Progenitor cell of endocrine pancreas (in vitro differentiated cells): ENCODE results near the gene RAB3A. TPM values are rescaled to one million over a fixed set of nuclear protein-coding genes. Genes with fewer than 3 reads are reported as not detected.

Experiments
- DNase-seq: peaks from one replicate; pipeline ENCODE4 v3.0.0; 2021; ENCODE audit warnings: low spot score; ENCODE audit not compliant: unreplicated experiment
- H3K27ac Mint-ChIP-seq: 2 replicates; pipeline ENCODE4 v1.8.0; 2021; ENCODE audit warnings: mild to moderate bottlenecking, moderate library complexity, mixed read lengths
- H3K27me3 Mint-ChIP-seq: 2 replicates; pipeline ENCODE4 v1.8.0; 2021; ENCODE audit warnings: mixed read lengths
- H3K36me3 Mint-ChIP-seq: 2 replicates; pipeline ENCODE4 v1.8.0; 2022; ENCODE audit warnings: mixed read lengths; ENCODE audit not compliant: insufficient read depth
- H3K4me1 Mint-ChIP-seq: 2 replicates; pipeline ENCODE4 v1.8.0; 2021; ENCODE audit warnings: low read depth, mixed read lengths
- H3K4me3 Mint-ChIP-seq: 2 replicates; pipeline ENCODE4 v1.8.0; 2021; ENCODE audit warnings: low read depth, mild to moderate bottlenecking, moderate library complexity, mixed read lengths
- H3K9me3 Mint-ChIP-seq: 2 replicates; pipeline ENCODE4 v1.8.0; 2021; ENCODE audit warnings: low read depth, mixed read lengths
- CTCF ChIP-seq: fragments of 200-600 bp; sonication (generic); IDR thresholded peaks from one replicate; pipeline ENCODE4 v1.5.0; 2021; ENCODE audit warnings: antibody characterized with exemption, mild to moderate bottlenecking; ENCODE audit not compliant: unreplicated experiment
- total RNA-seq: library from RNA; stranded (reverse); gene quantifications from 2 replicates; pipeline ENCODE4 v1.2.1, GENCODE V29; 2021

Gene RAB3A
- total RNA-seq, 1 donor from 2014 or later: 3.3 TPM

DNA sequence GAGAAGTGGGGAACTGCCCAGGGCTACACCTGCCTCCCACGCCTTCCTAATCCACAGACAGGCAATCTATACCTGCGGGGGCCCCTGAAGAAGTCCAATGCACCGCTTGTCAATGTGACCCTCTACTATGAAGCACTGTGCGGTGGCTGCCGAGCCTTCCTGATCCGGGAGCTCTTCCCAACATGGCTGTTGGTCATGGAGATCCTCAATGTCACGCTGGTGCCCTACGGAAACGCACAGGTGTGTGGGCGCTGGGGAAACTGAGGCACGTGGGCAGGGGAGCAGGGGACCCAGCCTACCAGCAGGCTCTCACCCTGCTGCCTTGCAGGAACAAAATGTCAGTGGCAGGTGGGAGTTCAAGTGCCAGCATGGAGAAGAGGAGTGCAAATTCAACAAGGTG, 28.9 kb downstream of the RAB3A start:
- Mint-ChIP-seq H3K4me1 (no peaks in the 10 kb centered on the region), H3K4me3 (no peak overlapping the region), H3K36me3 (peaks cover 11% of the 10 kb centered on the region), H3K27me3 (peaks cover 22% of the 10 kb centered on the region), H3K27ac (no peak overlapping the region), H3K9me3 (no peaks in the 10 kb centered on the region)
- TF ChIP-seq CTCF: no peak
- DNase-seq: no peak

DNA sequence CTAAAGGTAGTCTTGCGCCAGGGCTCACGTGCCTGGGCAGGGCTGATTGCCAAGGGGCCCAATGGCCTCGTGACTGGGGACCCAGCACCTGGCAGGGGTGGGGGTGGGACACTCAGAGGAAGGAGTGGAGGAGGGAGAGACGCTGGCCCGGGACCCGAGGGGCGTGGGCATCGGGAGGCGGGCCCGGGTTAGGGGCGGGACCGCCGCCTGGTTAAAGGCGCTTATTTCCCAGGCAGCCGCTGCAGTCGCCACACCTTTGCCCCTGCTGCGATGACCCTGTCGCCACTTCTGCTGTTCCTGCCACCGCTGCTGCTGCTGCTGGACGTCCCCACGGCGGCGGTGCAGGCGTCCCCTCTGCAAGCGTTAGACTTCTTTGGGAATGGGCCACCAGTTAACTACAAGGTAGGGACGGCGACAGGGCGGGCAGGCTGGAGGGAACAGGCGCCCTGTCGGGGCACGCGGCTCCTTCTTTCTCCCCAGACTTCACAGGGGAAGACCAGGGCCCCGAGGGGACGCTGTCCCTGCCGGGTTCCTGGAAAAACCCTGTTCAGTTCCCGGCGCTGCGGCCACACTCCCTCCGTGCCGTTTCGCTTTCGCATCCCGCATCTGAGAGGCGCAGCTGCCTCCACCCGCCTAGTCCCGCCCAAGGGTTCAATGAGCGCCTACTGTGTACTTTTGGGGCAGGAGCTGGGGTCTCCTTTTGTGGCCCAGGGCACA, 30.1 kb downstream of the RAB3A start, which contains the start of gene IFI30:
TSS of gene IFI30 (plus strand) at position 242 of the 717 bp plus-strand sequence. CDS start at position 271, 29 bp downstream.
- Mint-ChIP-seq H3K36me3 (peaks cover 12% of the 10 kb centered on the region), H3K4me3 (peak within 1 kb of the TSS; percentile 38), H3K27ac (no peak within 1 kb of the TSS), H3K9me3 (no peaks in the 10 kb centered on the region), H3K4me1 (no peaks in the 10 kb centered on the region), H3K27me3 (peaks cover 22% of the 10 kb centered on the region)
- DNase-seq: no peak
- no peak for TF ChIP-seq CTCF

DNA sequence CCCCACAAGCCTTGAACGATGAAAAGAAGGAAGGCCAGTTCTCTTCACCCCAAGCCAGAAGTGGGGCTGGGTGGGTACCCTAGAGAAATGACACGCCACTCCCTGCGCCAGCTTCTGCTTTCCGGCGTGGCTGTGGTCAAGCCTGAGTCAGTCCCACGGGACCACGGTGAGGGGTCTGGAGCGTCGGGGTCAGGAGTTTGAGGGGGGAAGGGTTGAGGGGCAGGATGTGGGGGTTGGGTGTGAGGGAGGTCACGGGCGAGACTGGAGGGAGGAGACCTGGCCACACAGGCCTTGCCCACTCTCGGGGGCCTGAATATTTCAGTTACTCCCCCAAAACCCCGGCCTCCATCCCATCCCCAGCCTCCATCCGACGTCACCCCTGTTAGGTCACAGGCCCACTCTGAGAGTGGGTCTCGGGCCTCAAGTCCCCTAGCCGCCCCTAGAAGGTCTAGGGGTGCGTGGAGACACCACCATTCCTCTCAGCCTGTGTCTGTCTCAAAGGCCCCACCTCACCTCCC, 30.7 kb downstream of the RAB3A start:
- no peak overlapping the region for H3K27ac Mint-ChIP-seq
- no peak overlapping the region for H3K4me3 Mint-ChIP-seq
- no peak for DNase-seq
- H3K9me3 Mint-ChIP-seq: no peaks in the 10 kb centered on the region
- no peak for TF ChIP-seq CTCF
- no peaks in the 10 kb centered on the region for H3K4me1 Mint-ChIP-seq
- H3K27me3 Mint-ChIP-seq: peaks cover 22% of the 10 kb centered on the region
- peaks cover 15% of the 10 kb centered on the region for H3K36me3 Mint-ChIP-seq

DNA sequence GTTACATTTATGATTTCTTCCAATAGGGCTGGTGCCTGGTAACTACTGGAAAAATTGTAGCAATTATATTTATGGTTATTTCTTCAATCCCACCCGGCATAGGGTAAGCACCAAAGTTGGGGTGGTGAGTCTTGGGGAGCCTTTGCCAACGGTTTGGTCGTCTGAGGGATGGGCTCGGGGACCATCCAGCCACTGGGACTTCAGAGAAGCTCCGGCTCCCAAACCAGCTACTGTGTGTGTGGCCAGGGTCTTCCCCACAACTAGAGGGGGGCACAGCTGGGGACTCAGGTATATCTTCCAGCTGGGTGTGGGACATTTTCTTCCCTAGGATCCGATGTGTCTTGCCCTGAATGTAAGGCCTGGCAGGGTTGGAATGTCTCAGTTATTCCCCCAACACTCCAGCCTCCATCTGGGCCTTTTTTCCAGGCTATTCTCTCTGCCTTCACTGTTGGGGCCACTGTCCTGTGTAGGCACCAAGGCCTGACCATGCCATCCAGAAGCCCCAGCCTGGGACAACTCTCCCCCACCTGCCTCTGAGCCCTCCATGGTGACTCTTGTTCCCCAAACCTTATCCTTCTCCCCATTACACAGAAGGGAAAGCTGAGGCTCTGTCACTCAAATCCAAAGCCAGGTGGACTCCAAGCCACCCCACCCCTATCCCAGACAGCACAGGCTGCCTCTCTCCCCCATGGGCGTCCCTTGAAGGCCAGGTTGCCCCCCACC, 31.4 kb downstream of the RAB3A start:
- H3K27ac Mint-ChIP-seq: no peak overlapping the region
- no peak overlapping the region for H3K4me3 Mint-ChIP-seq
- peaks cover 22% of the 10 kb centered on the region for H3K27me3 Mint-ChIP-seq
- no peak for DNase-seq
- no peaks in the 10 kb centered on the region for H3K4me1 Mint-ChIP-seq
- TF ChIP-seq CTCF: no peak
- no peaks in the 10 kb centered on the region for H3K9me3 Mint-ChIP-seq
- peaks cover 18% of the 10 kb centered on the region for H3K36me3 Mint-ChIP-seq

DNA sequence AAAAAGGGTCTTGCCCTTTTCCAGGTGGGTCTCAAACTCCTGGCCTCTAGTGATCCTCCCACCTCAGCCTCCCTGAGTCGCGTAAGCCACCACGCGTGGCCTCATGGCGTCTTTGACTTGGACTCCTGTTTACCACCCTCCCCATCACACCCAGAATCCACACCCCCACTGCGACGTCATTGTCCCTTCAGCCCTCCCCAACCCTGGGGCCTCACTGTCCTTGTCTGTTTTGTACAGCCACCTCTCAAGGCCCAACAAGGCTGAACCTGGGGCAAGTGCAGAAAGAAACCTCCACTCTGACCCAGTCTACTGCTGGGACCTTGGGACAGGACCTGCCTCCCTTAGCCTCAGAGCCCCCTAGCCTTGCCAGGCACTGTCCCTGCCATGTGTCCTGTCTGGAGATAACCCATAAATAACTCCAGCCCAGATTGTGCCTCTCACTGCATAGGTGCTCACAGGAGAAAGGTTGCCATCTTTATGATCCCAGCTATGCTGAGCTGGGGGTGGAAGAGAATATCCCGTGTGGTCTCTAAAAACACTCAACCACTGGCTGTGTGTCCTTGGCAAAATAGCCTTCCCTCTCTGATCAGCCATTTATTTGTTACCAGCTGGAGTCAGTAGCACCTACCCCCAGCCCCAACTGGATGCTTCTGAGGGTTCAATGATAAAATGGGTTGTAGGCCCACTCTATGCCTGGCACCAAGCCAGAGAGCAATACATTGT, 32.1 kb downstream of the RAB3A start:
- no peak for TF ChIP-seq CTCF
- Mint-ChIP-seq H3K27me3 (peaks cover 18% of the 10 kb centered on the region), H3K9me3 (no peaks in the 10 kb centered on the region), H3K4me3 (no peak overlapping the region), H3K27ac (no peak overlapping the region), H3K36me3 (peaks cover 21% of the 10 kb centered on the region), H3K4me1 (no peaks in the 10 kb centered on the region)
- no peak for DNase-seq
